HEK293 (cell line): ENCODE measurements around the gene B4GALT3.
A peak's percentile ranks its signal among the peaks of the same experiment; 100 is the strongest.

Experiments
- BCL6B ChIP-seq: fragments of 450-650 bp; formaldehyde crosslinking; IDR thresholded peaks from 2 replicates; pipeline ENCODE4 v1.5.1; 2017; ENCODE audit warnings: missing biosample characterization, missing genetic modification characterization
- ELK4 ChIP-seq: IDR thresholded peaks from 2 replicates; pipeline ENCODE4 v1.6.1; 2011; ENCODE audit warnings: mild to moderate bottlenecking, low read depth, low read length, borderline replicate concordance
- KLF7 ChIP-seq: fragments of 450-650 bp; formaldehyde crosslinking; IDR thresholded peaks from 2 replicates; pipeline ENCODE4 v1.5.1; 2016; ENCODE audit warnings: missing biosample characterization, missing genetic modification characterization, borderline replicate concordance
- SCRT1 ChIP-seq: fragments of 450-650 bp; formaldehyde crosslinking; IDR thresholded peaks from 2 replicates; pipeline ENCODE4 v1.5.1; 2016; ENCODE audit warnings: missing biosample characterization, missing genetic modification characterization, borderline replicate concordance
- SETDB1 ChIP-seq: IDR thresholded peaks from one replicate; pipeline ENCODE4 v1.6.1; 2017; ENCODE audit warnings: mild to moderate bottlenecking, low read length, moderate library complexity, mixed read lengths; ENCODE audit not compliant: insufficient read length
- SP2 ChIP-seq: fragments of 450-650 bp; formaldehyde crosslinking; IDR thresholded peaks from 2 replicates; pipeline ENCODE4 v1.5.1; 2016; ENCODE audit warnings: missing biosample characterization, missing genetic modification characterization
- SP3 ChIP-seq: fragments of 450-650 bp; formaldehyde crosslinking; IDR thresholded peaks from 2 replicates; pipeline ENCODE4 v1.5.1; 2016; ENCODE audit warnings: missing biosample characterization, missing genetic modification characterization
- TRIM28 ChIP-seq: IDR thresholded peaks from 2 replicates; pipeline ENCODE4 v1.6.1; 2011; ENCODE audit warnings: low read length, control low read depth, borderline replicate concordance
- ZBTB10 ChIP-seq: fragments of 450-650 bp; formaldehyde crosslinking; IDR thresholded peaks from 2 replicates; pipeline ENCODE4 v1.5.1; 2016; ENCODE audit warnings: missing biosample characterization, missing genetic modification characterization
- ZBTB20 ChIP-seq: fragments of 450-650 bp; formaldehyde crosslinking; IDR thresholded peaks from 2 replicates; pipeline ENCODE4 v1.5.1; 2016; ENCODE audit warnings: missing biosample characterization, missing genetic modification characterization
- ZEB2 ChIP-seq: fragments of 450-650 bp; formaldehyde crosslinking; IDR thresholded peaks from 2 replicates; pipeline ENCODE4 v1.5.1; 2016; ENCODE audit warnings: missing biosample characterization, missing genetic modification characterization
- ZFP37 ChIP-seq: fragments of 450-650 bp; formaldehyde crosslinking; IDR thresholded peaks from 2 replicates; pipeline ENCODE4 v1.5.1; 2016; ENCODE audit warnings: missing biosample characterization, missing genetic modification characterization
- ZFP69B ChIP-seq: fragments of 450-650 bp; formaldehyde crosslinking; IDR thresholded peaks from 2 replicates; pipeline ENCODE4 v1.5.1; 2016; ENCODE audit warnings: missing biosample characterization, missing genetic modification characterization
- ZNF10 ChIP-seq: fragments of 450-650 bp; formaldehyde crosslinking; IDR thresholded peaks from 2 replicates; pipeline ENCODE4 v1.5.1; 2017; ENCODE audit warnings: missing biosample characterization, missing genetic modification characterization
- ZNF132 ChIP-seq: fragments of 450-650 bp; formaldehyde crosslinking; IDR thresholded peaks from 2 replicates; pipeline ENCODE4 v1.5.1; 2017; ENCODE audit warnings: missing biosample characterization, missing genetic modification characterization, borderline replicate concordance
- ZNF133 ChIP-seq: fragments of 450-650 bp; formaldehyde crosslinking; IDR thresholded peaks from 2 replicates; pipeline ENCODE4 v1.5.1; 2016; ENCODE audit warnings: missing biosample characterization, missing genetic modification characterization
- ZNF140 ChIP-seq: fragments of 450-650 bp; formaldehyde crosslinking; IDR thresholded peaks from 2 replicates; pipeline ENCODE4 v1.5.1; 2016; ENCODE audit warnings: missing biosample characterization, missing genetic modification characterization
- ZNF18 ChIP-seq: fragments of 450-650 bp; formaldehyde crosslinking; IDR thresholded peaks from 2 replicates; pipeline ENCODE4 v1.5.1; 2016; ENCODE audit warnings: missing biosample characterization, missing genetic modification characterization
- ZNF23 ChIP-seq: fragments of 450-650 bp; formaldehyde crosslinking; IDR thresholded peaks from 2 replicates; pipeline ENCODE4 v1.5.1; 2016; ENCODE audit warnings: missing biosample characterization, missing genetic modification characterization, borderline replicate concordance
- ZNF26 ChIP-seq: fragments of 450-650 bp; formaldehyde crosslinking; IDR thresholded peaks from 2 replicates; pipeline ENCODE4 v1.5.1; 2016; ENCODE audit warnings: missing biosample characterization, missing genetic modification characterization
- ZNF510 ChIP-seq: fragments of 450-650 bp; formaldehyde crosslinking; IDR thresholded peaks from 2 replicates; pipeline ENCODE4 v1.5.1; 2018; ENCODE audit warnings: mild to moderate bottlenecking, missing genetic modification characterization, missing biosample characterization; ENCODE audit not compliant: insufficient replicate concordance
- ZNF548 ChIP-seq: fragments of 450-650 bp; formaldehyde crosslinking; IDR thresholded peaks from 2 replicates; pipeline ENCODE4 v1.5.1; 2016; ENCODE audit warnings: missing biosample characterization, missing genetic modification characterization
- ZNF558 ChIP-seq: fragments of 450-650 bp; formaldehyde crosslinking; IDR thresholded peaks from 2 replicates; pipeline ENCODE4 v1.5.1; 2016; ENCODE audit warnings: missing biosample characterization, missing genetic modification characterization
- ZNF660 ChIP-seq: fragments of 450-650 bp; IDR thresholded peaks from 2 replicates; pipeline ENCODE4 v1.5.1; 2018; ENCODE audit warnings: missing biosample characterization, mild to moderate bottlenecking, missing genetic modification characterization
- ZNF677 ChIP-seq: fragments of 450-650 bp; IDR thresholded peaks from 2 replicates; pipeline ENCODE4 v1.5.0; 2018; ENCODE audit warnings: missing biosample characterization, mild to moderate bottlenecking, missing genetic modification characterization, moderate library complexity
- ZNF707 ChIP-seq: fragments of 450-650 bp; formaldehyde crosslinking; IDR thresholded peaks from 2 replicates; pipeline ENCODE4 v1.5.1; 2016; ENCODE audit warnings: missing biosample characterization, missing genetic modification characterization
- ZNF76 ChIP-seq: fragments of 450-650 bp; formaldehyde crosslinking; IDR thresholded peaks from 2 replicates; pipeline ENCODE4; 2016; ENCODE audit warnings: low read depth, missing biosample characterization, missing genetic modification characterization, borderline replicate concordance
- ZNF777 ChIP-seq: fragments of 450-650 bp; formaldehyde crosslinking; IDR thresholded peaks from 2 replicates; pipeline ENCODE4 v1.5.1; 2017; ENCODE audit warnings: missing biosample characterization, missing genetic modification characterization, borderline replicate concordance
- ZNF792 ChIP-seq: fragments of 450-650 bp; formaldehyde crosslinking; IDR thresholded peaks from 2 replicates; pipeline ENCODE4 v1.5.1; 2016; ENCODE audit warnings: missing biosample characterization, missing genetic modification characterization
- ZNF843 ChIP-seq: fragments of 450-650 bp; formaldehyde crosslinking; IDR thresholded peaks from 2 replicates; pipeline ENCODE4 v1.5.1; 2016; ENCODE audit warnings: missing biosample characterization, missing genetic modification characterization

The B4GALT3 gene

GRCh38 chr1:161153682-161154337 lies 23.5 kb downstream of the B4GALT3 start, which contains the start of gene UFC1 (continued):
- TF ChIP-seq ZNF660 (tag by site-specific recombination) = peak; percentile 93; the same call in 1 of the 2 replicates
- peak; percentile 83 for TF ChIP-seq ZFP69B (tag by site-specific recombination)
- no peak for TF ChIP-seq ZNF792
- no peak for TF ChIP-seq ZNF133 (tag by site-specific recombination)
- TF ChIP-seq ZNF10 (tag by site-specific recombination) = peak; percentile 13; the same call in 1 of the 2 replicates
- TF ChIP-seq ZNF76 = peak; percentile 80; the same call in 1 of the 2 replicates
- TF ChIP-seq ELK4 = peak; percentile 40; the same call in 1 of the 2 replicates
- TF ChIP-seq ZNF777 (tag by site-specific recombination) = peak; percentile 94
- no peak for TF ChIP-seq ZNF26
- TF ChIP-seq ZNF510 (tag by site-specific recombination) = no peak
- TF ChIP-seq ZNF677 = no peak
- TF ChIP-seq ZNF548 (tag by site-specific recombination) = no peak
- peak; percentile 82; the same call in 1 of the 2 replicates for TF ChIP-seq ZBTB20
- peak; percentile 37 for TF ChIP-seq SP2 (tag by site-specific recombination)
- TF ChIP-seq ZNF707 (tag by site-specific recombination) = no peak
- TF ChIP-seq ZNF140 (tag by site-specific recombination) = no peak
- TF ChIP-seq KLF7 = peak; percentile 90; the same call in 1 of the 2 replicates
- TF ChIP-seq ZNF23 = no peak
- peak; percentile 85; the same call in 1 of the 2 replicates for TF ChIP-seq ZEB2 (tag by site-specific recombination)
- peak; percentile 96 for TF ChIP-seq SCRT1 (tag by site-specific recombination)
- TF ChIP-seq TRIM28 = peak; percentile 97
- no peak for TF ChIP-seq ZNF132 (tag by site-specific recombination)
- TF ChIP-seq ZFP37 (tag by site-specific recombination) = peak; percentile 97
- 0 out of 2 replicates have a peak, but pooled peaks have one; percentile 40 for TF ChIP-seq ZNF18 (tag by site-specific recombination)
- TF ChIP-seq SP3 (tag by site-specific recombination) = peak; percentile 67; the same call in 1 of the 2 replicates
- peak; percentile 67; the same call in 1 of the 2 replicates for TF ChIP-seq ZNF843 (tag by site-specific recombination)
- no peak for TF ChIP-seq SETDB1
- peak; percentile 74; the same call in 1 of the 2 replicates for TF ChIP-seq ZBTB10
- TF ChIP-seq ZNF558 (tag by site-specific recombination) = 0 out of 2 replicates have a peak, but pooled peaks have one; percentile 52
- peak; percentile 51; the same call in 1 of the 2 replicates for TF ChIP-seq BCL6B
